ENCODE data around the gene TRAF3IP1. TPM values are rescaled to one million over a fixed set of nuclear protein-coding genes. Genes with fewer than 3 reads are reported as not detected.

Gene TRAF3IP1
- total and polyA plus RNA-seq, 4 donors, result 8.9 to 41.0 (median 14.7) TPM

GRCh38 chr2:238425505-238425978 is 105.2 kb downstream of the TRAF3IP1 start:
- Histone ChIP-seq H3K4me3 (no peak overlapping the region), H3K27me3 (ENCODE audit: control insufficient read depth in 3 of 3, insufficient read depth in 3 of 3, low read length in 2 of 3) (no peaks in the 10 kb centered on the region), H3K36me3 (ENCODE audit: control insufficient read depth in 4 of 4, insufficient read depth in 4 of 4, low read length in 4 of 4) (peaks cover 0 to 10% (median 4%) of the 10 kb centered on the region in 4 donors), H3K27ac (ENCODE audit: low read depth in 1 of 2, low read length in 1 of 2) (peak overlapping the region in 1 of 2 donors; percentile 92), H3K9ac (ENCODE audit: insufficient read depth in 1 of 2, low read length in 2 of 2) (no peak overlapping the region), H3K9me3 (ENCODE audit: control insufficient read depth in 4 of 4, insufficient read depth in 3 of 4, low read length in 3 of 4) (peaks cover 0 to 5% (median 0%) of the 10 kb centered on the region in 4 donors), H3K4me1 (ENCODE audit: control insufficient read depth in 5 of 5, insufficient read depth in 5 of 5, low read length in 5 of 5) (peaks cover 0 to 34% (median 17%) of the 10 kb centered on the region in 5 donors)
- no peak for TF ChIP-seq CTCF (IDR thresholded peaks at IDR 0.05; ENCODE audit: control extremely low read depth, extremely low read depth)
- 68 to 82% methylated on average over 16 of the region's 16 CpGs for WGBS, 2 donors
- DNase-seq (no peak), ATAC-seq (ENCODE audit: insufficient read depth, low FRiP score) (no peak)

- Histone ChIP-seq H3K4me3 (peak overlapping the region; percentile 92), H3K4me1 (ENCODE audit: control insufficient read depth in 5 of 5, insufficient read depth in 5 of 5, low read length in 5 of 5) (peaks cover 0 to 28% (median 12%) of the 10 kb centered on the region in 5 donors), H3K27me3 (ENCODE audit: control insufficient read depth in 3 of 3, insufficient read depth in 3 of 3, low read length in 2 of 3) (no peaks in the 10 kb centered on the region), H3K36me3 (ENCODE audit: control insufficient read depth in 4 of 4, insufficient read depth in 4 of 4, low read length in 4 of 4) (peaks cover 0 to 13% (median 6%) of the 10 kb centered on the region in 4 donors), H3K27ac (ENCODE audit: low read depth in 1 of 2, low read length in 1 of 2) (peak overlapping the region; percentile 92 to 98), H3K9me3 (ENCODE audit: control insufficient read depth in 4 of 4, insufficient read depth in 3 of 4, low read length in 3 of 4) (peaks cover 0 to 9% (median 1%) of the 10 kb centered on the region in 4 donors), H3K9ac (ENCODE audit: insufficient read depth in 1 of 2, low read length in 2 of 2) (peak overlapping the region in 1 of 2 donors; percentile 35)
- no peak for TF ChIP-seq CTCF (IDR thresholded peaks at IDR 0.05; ENCODE audit: control extremely low read depth, extremely low read depth)
- ATAC-seq (ENCODE audit: insufficient read depth, low FRiP score), result no peak
- DNase-seq, result peak; percentile 53 to 65 (median 59)
- WGBS, 2 donors, result 12 to 16% methylated on average over 24 of the region's 24 CpGs
Measured at GRCh38 chr2:238425979-238426567, 105.8 kb downstream of the TRAF3IP1 start.

- Histone ChIP-seq H3K9me3 (ENCODE audit: control insufficient read depth in 4 of 4, insufficient read depth in 3 of 4, low read length in 3 of 4) (peaks cover 0 to 9% (median 2%) of the 10 kb centered on the region in 4 donors), H3K27me3 (ENCODE audit: control insufficient read depth in 3 of 3, insufficient read depth in 3 of 3, low read length in 2 of 3) (no peaks in the 10 kb centered on the region), H3K9ac (ENCODE audit: insufficient read depth in 1 of 2, low read length in 2 of 2) (peak within 1 kb of the TSS; percentile 69 to 89), H3K4me1 (ENCODE audit: control insufficient read depth in 5 of 5, insufficient read depth in 5 of 5, low read length in 5 of 5) (peaks cover 0 to 21% (median 5%) of the 10 kb centered on the region in 5 donors), H3K36me3 (ENCODE audit: control insufficient read depth in 4 of 4, insufficient read depth in 4 of 4, low read length in 4 of 4) (peaks cover 0 to 16% (median 7%) of the 10 kb centered on the region in 4 donors), H3K4me3 (peak within 1 kb of the TSS; percentile 92), H3K27ac (ENCODE audit: low read depth in 1 of 2, low read length in 1 of 2) (peak within 1 kb of the TSS; percentile 92 to 98)
- peak; percentile 86 to 91 (median 87) for DNase-seq
- TF ChIP-seq CTCF (IDR thresholded peaks at IDR 0.05; ENCODE audit: control extremely low read depth, extremely low read depth), result no peak
- ATAC-seq (ENCODE audit: insufficient read depth, low FRiP score), result peak; percentile 89
- WGBS, 2 donors, result 0 to 1% methylated on average over 66 to 104 of the region's 104 CpGs
Measured at GRCh38 chr2:238426568-238427434, 106.5 kb downstream of the TRAF3IP1 start, which contains the start of gene ASB1. Gene ASB1, plus strand, starts transcription at chr2:238426927. Its CDS starts 144 bp downstream, at chr2:238427071.
